HG03378 (cell line): Measurements from ENCODE around the gene LGR4.

Source experiments
- ATAC-seq: cut with Tn5 transposase; IDR thresholded peaks from one replicate; pipeline ENCODE4 v1.9.1; 2021; ENCODE audit warnings: mild to moderate bottlenecking, moderate library complexity; ENCODE audit not compliant: unreplicated experiment

The LGR4 gene

GRCh38 chr11:27433742-27434141 is 38.8 kb downstream of the LGR4 start:
- no peak for ATAC-seq

GRCh38 chr11:27431808-27432207 is 40.8 kb downstream of the LGR4 start:
- no peak for ATAC-seq

GRCh38 chr11:27429761-27430393 is 42.7 kb downstream of the LGR4 start:
- ATAC-seq: no peak

- ATAC-seq: no peak
Observed at GRCh38 chr11:27427183-27427980, 45.2 kb downstream of the LGR4 start.

- ATAC-seq: no peak
Observed at GRCh38 chr11:27425814-27426213, 46.8 kb downstream of the LGR4 start.

- no peak for ATAC-seq
Observed at GRCh38 chr11:27423125-27423524, 49.5 kb downstream of the LGR4 start.

- no peak for ATAC-seq
Observed at GRCh38 chr11:27421819-27422494, 50.6 kb downstream of the LGR4 start.

- no peak for ATAC-seq
Observed at GRCh38 chr11:27420722-27421572, 51.6 kb downstream of the LGR4 start.

- no peak for ATAC-seq
Observed at GRCh38 chr11:27420217-27420616, 52.4 kb downstream of the LGR4 start.

- no peak for ATAC-seq
Observed at GRCh38 chr11:27418356-27418755, 54.2 kb downstream of the LGR4 start.

GRCh38 chr11:27416568-27417176 is 55.9 kb downstream of the LGR4 start:
- ATAC-seq: no peak

GRCh38 chr11:27414644-27415043 is 57.9 kb downstream of the LGR4 start:
- ATAC-seq: no peak

GRCh38 chr11:27413218-27413617 is 59.4 kb downstream of the LGR4 start:
- ATAC-seq: no peak

- no peak for ATAC-seq
Observed at GRCh38 chr11:27412192-27412691, 60.3 kb downstream of the LGR4 start.

- ATAC-seq: no peak
Observed at GRCh38 chr11:27411328-27411727, 61.3 kb downstream of the LGR4 start.

- ATAC-seq: no peak
Observed at GRCh38 chr11:27410272-27410671, 62.3 kb downstream of the LGR4 start.

GRCh38 chr11:27409742-27410141 is 62.8 kb downstream of the LGR4 start:
- ATAC-seq: no peak

GRCh38 chr11:27409049-27409448 is 63.5 kb downstream of the LGR4 start:
- no peak for ATAC-seq

GRCh38 chr11:27408246-27408800 is 64.3 kb downstream of the LGR4 start:
- ATAC-seq: no peak
